HepG2 (cell line): ENCODE data around the gene IER5L. TPM values are rescaled to one million over a fixed set of nuclear protein-coding genes. Genes with fewer than 3 reads are reported as not detected.
A peak's percentile ranks its signal among the peaks of the same experiment; 100 is the strongest.

Experiments
- BRD4 ChIP-seq: sonication (generic); formaldehyde crosslinking; IDR thresholded peaks from 2 replicates; pipeline ENCODE4 v1.4.0; 2020; ENCODE audit warnings: missing genetic modification reagents
- HNRNPL ChIP-seq: fragments of 200-400 bp; formaldehyde crosslinking; IDR thresholded peaks from 2 replicates; pipeline ENCODE4 v1.6.1; 2017; ENCODE audit warnings: mild to moderate bottlenecking, low read depth, low read length
- HNRNPLL ChIP-seq: fragments of 200-400 bp; formaldehyde crosslinking; IDR thresholded peaks from 2 replicates; pipeline ENCODE4 v1.6.1; 2017; ENCODE audit warnings: mild to moderate bottlenecking, low read depth, low read length; ENCODE audit not compliant: poor library complexity, severe bottlenecking
- HOXA7 ChIP-seq: sonication (generic); formaldehyde crosslinking; IDR thresholded peaks from 2 replicates; pipeline ENCODE4 v1.8.1; 2022; ENCODE audit warnings: mild to moderate bottlenecking, missing genetic modification reagents, moderate library complexity
- ISX ChIP-seq: sonication (generic); formaldehyde crosslinking; conservative IDR thresholded peaks from 2 replicates; pipeline ENCODE4 v1.5.0; 2020; ENCODE audit warnings: missing genetic modification reagents
- KLF12 ChIP-seq: sonication (generic); formaldehyde crosslinking; IDR thresholded peaks from 2 replicates; pipeline ENCODE4 v1.4.0; 2020; ENCODE audit warnings: missing genetic modification reagents, borderline replicate concordance
- MAFF ChIP-seq: IDR thresholded peaks from 2 replicates; pipeline ENCODE4 v1.6.1; 2011; ENCODE audit warnings: low read depth, low read length, improper control_type of control experiment
- SETDB1 ChIP-seq: sonication (generic); formaldehyde crosslinking; IDR thresholded peaks from 2 replicates; pipeline ENCODE4 v1.5.1; 2020; ENCODE audit warnings: missing genetic modification reagents, mild to moderate bottlenecking, borderline replicate concordance
- TMF1 ChIP-seq: sonication (generic); formaldehyde crosslinking; IDR thresholded peaks from 2 replicates; pipeline ENCODE4 v1.8.1; 2022; ENCODE audit warnings: low read depth, missing genetic modification reagents
- ZFAT ChIP-seq: sonication (generic); formaldehyde crosslinking; conservative IDR thresholded peaks from 2 replicates; pipeline ENCODE4 v1.8.1; 2023; ENCODE audit warnings: missing genetic modification reagents, inconsistent platforms
- ZFP90 ChIP-seq: sonication (generic); formaldehyde crosslinking; IDR thresholded peaks from 2 replicates; pipeline ENCODE4 v1.8.0; 2022; ENCODE audit warnings: missing genetic modification reagents, mild to moderate bottlenecking, inconsistent platforms, borderline replicate concordance
- ZIK1 ChIP-seq: sonication (generic); formaldehyde crosslinking; IDR thresholded peaks from 2 replicates; pipeline ENCODE4 v1.5.0; 2020; ENCODE audit warnings: mild to moderate bottlenecking, low read depth, missing genetic modification reagents, borderline replicate concordance
- ZNF121 ChIP-seq: sonication (generic); formaldehyde crosslinking; IDR thresholded peaks from 2 replicates; pipeline ENCODE4 v1.5.0; 2020; ENCODE audit warnings: mild to moderate bottlenecking, missing genetic modification reagents
- ZNF558 ChIP-seq: sonication (generic); formaldehyde crosslinking; IDR thresholded peaks from 2 replicates; pipeline ENCODE4 v1.9.0; 2022; ENCODE audit warnings: mild to moderate bottlenecking, missing genetic modification reagents, borderline replicate concordance
- polyA plus RNA-seq, 8 experiments: library from polyadenylated mRNA; depleted of rRNA in 3 of 8; stranded (reverse) in 7 of 8; unstranded in 1 of 8; fragments of >200 nt; fragmentation: Illumina TruSeq in 4 of 8; extraction: Trizol in 4 of 8; gene quantifications; 2 replicates each; pipeline versions ENCODE4 v1.2.1 to v1.2.3, GENCODE V29; 2011 to 2016; ENCODE audit warnings: low read depth in 4 of 8, missing spikeins in 1 of 8, mixed read lengths in 1 of 8; ENCODE audit not compliant: insufficient read depth in 1 of 8
- total RNA-seq, 5 experiments: library from RNA; depleted of rRNA; stranded (reverse); fragments of >200 nt; fragmentation: Illumina TruSeq; extraction: Trizol; gene quantifications; 2 replicates each; pipeline ENCODE4 v1.2.3, GENCODE V29; 2016; ENCODE audit warnings: low read depth in 1 of 5
- TF ChIP-seq, protein P1 (sequence below): sonication (generic); formaldehyde crosslinking; IDR thresholded peaks from 2 replicates; pipeline ENCODE4 v1.5.1; 2020; ENCODE audit warnings: mild to moderate bottlenecking, missing genetic modification reagents, borderline replicate concordance
- TF ChIP-seq, protein P2 (sequence below): sonication (generic); formaldehyde crosslinking; IDR thresholded peaks from 2 replicates; pipeline ENCODE4 v1.8.0; 2022; ENCODE audit warnings: missing genetic modification reagents, mild to moderate bottlenecking, borderline replicate concordance
- TF ChIP-seq, protein P3 (sequence below): sonication (generic); formaldehyde crosslinking; IDR thresholded peaks from 2 replicates; pipeline ENCODE4 v1.5.0; 2020; ENCODE audit warnings: missing genetic modification reagents
- TF ChIP-seq, protein P4 (sequence below): IDR thresholded peaks from 2 replicates; pipeline ENCODE4 v1.6.1; 2016; ENCODE audit warnings: control low read depth

The IER5L gene
- total and polyA plus RNA-seq, 2 of the 13 experiments (the other 11 are each of a cell fraction or from before 2014, with no cell fraction given), result 1.8 to 3.3 TPM

DNA sequence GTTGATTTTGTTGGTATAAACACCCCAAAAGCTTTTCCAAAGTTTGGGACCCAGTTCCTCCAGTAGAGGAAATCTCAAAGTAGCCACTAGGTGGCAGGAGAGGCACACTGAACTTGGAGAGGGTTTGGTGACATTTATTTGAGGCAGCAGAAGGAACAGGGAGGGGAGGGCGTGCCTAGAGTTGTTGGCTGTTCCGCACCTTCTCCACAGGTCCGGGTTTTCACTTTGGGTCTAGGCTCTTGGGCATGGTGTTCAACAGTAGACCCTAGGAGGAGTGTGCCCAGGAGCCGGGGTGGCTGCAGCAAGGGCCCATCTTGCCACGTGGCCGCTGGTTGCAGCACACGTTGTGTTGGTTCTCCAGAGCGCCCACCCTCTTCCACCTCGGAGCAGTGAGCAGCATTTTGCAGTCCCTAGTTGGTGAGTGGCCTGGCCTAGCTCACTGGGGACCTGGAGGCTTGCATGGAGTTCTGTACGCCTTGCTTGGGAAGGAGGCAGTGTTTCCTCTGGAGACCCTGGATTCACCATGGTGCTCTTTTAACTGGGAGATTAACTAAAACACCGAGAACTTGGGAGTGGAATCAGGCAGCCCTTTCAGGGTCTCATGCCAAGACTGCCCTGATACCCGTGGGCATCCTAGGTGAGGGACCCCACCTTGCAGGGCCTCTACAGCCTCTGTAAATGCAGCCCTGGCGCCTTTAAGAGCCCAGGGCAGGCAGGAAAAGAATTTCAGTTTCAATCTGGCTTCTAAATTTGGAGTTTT is 38.6 kb downstream of the IER5L start (continued):
- TF ChIP-seq, protein P1, sequence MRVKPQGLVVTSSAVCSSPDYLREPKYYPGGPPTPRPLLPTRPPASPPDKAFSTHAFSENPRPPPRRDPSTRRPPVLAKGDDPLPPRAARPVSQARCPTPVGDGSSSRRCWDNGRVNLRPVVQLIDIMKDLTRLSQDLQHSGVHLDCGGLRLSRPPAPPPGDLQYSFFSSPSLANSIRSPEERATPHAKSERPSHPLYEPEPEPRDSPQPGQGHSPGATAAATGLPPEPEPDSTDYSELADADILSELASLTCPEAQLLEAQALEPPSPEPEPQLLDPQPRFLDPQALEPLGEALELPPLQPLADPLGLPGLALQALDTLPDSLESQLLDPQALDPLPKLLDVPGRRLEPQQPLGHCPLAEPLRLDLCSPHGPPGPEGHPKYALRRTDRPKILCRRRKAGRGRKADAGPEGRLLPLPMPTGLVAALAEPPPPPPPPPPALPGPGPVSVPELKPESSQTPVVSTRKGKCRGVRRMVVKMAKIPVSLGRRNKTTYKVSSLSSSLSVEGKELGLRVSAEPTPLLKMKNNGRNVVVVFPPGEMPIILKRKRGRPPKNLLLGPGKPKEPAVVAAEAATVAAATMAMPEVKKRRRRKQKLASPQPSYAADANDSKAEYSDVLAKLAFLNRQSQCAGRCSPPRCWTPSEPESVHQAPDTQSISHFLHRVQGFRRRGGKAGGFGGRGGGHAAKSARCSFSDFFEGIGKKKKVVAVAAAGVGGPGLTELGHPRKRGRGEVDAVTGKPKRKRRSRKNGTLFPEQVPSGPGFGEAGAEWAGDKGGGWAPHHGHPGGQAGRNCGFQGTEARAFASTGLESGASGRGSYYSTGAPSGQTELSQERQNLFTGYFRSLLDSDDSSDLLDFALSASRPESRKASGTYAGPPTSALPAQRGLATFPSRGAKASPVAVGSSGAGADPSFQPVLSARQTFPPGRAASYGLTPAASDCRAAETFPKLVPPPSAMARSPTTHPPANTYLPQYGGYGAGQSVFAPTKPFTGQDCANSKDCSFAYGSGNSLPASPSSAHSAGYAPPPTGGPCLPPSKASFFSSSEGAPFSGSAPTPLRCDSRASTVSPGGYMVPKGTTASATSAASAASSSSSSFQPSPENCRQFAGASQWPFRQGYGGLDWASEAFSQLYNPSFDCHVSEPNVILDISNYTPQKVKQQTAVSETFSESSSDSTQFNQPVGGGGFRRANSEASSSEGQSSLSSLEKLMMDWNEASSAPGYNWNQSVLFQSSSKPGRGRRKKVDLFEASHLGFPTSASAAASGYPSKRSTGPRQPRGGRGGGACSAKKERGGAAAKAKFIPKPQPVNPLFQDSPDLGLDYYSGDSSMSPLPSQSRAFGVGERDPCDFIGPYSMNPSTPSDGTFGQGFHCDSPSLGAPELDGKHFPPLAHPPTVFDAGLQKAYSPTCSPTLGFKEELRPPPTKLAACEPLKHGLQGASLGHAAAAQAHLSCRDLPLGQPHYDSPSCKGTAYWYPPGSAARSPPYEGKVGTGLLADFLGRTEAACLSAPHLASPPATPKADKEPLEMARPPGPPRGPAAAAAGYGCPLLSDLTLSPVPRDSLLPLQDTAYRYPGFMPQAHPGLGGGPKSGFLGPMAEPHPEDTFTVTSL (CRISPR knock-in tag), result no peak
- TF ChIP-seq ZIK1 (CRISPR knock-in tag), result no peak; the same call in 1 of the 2 replicates
- no peak for TF ChIP-seq ZNF121 (CRISPR knock-in tag)
- TF ChIP-seq, protein P2, sequence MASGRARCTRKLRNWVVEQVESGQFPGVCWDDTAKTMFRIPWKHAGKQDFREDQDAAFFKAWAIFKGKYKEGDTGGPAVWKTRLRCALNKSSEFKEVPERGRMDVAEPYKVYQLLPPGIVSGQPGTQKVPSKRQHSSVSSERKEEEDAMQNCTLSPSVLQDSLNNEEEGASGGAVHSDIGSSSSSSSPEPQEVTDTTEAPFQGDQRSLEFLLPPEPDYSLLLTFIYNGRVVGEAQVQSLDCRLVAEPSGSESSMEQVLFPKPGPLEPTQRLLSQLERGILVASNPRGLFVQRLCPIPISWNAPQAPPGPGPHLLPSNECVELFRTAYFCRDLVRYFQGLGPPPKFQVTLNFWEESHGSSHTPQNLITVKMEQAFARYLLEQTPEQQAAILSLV (CRISPR knock-in tag), result no peak
- no peak for TF ChIP-seq HOXA7
- no peak for TF ChIP-seq ISX (CRISPR knock-in tag)
- TF ChIP-seq, protein P3, sequence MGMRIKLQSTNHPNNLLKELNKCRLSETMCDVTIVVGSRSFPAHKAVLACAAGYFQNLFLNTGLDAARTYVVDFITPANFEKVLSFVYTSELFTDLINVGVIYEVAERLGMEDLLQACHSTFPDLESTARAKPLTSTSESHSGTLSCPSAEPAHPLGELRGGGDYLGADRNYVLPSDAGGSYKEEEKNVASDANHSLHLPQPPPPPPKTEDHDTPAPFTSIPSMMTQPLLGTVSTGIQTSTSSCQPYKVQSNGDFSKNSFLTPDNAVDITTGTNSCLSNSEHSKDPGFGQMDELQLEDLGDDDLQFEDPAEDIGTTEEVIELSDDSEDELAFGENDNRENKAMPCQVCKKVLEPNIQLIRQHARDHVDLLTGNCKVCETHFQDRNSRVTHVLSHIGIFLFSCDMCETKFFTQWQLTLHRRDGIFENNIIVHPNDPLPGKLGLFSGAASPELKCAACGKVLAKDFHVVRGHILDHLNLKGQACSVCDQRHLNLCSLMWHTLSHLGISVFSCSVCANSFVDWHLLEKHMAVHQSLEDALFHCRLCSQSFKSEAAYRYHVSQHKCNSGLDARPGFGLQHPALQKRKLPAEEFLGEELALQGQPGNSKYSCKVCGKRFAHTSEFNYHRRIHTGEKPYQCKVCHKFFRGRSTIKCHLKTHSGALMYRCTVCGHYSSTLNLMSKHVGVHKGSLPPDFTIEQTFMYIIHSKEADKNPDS (CRISPR knock-in tag), result no peak
- TF ChIP-seq SETDB1 (CRISPR knock-in tag), result no peak
- no peak for TF ChIP-seq HNRNPLL
- TF ChIP-seq HNRNPL, result no peak
- TF ChIP-seq ZFP90 (CRISPR knock-in tag), result no peak; the same call in 1 of the 2 replicates
- TF ChIP-seq KLF12 (CRISPR knock-in tag), result no peak
- TF ChIP-seq ZNF558 (CRISPR knock-in tag), result peak; percentile 67; the same call in 1 of the 2 replicates
- TF ChIP-seq MAFF, result no peak
- TF ChIP-seq ZFAT (CRISPR knock-in tag), result no peak
- TF ChIP-seq, protein P4, sequence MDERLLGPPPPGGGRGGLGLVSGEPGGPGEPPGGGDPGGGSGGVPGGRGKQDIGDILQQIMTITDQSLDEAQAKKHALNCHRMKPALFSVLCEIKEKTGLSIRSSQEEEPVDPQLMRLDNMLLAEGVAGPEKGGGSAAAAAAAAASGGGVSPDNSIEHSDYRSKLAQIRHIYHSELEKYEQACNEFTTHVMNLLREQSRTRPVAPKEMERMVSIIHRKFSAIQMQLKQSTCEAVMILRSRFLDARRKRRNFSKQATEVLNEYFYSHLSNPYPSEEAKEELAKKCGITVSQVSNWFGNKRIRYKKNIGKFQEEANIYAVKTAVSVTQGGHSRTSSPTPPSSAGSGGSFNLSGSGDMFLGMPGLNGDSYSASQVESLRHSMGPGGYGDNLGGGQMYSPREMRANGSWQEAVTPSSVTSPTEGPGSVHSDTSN (CRISPR knock-in tag), result no peak
- TF ChIP-seq BRD4 (CRISPR knock-in tag), result no peak
- TF ChIP-seq TMF1 (CRISPR knock-in tag), result no peak
